ENCODE results near the gene DDX4.

DNA sequence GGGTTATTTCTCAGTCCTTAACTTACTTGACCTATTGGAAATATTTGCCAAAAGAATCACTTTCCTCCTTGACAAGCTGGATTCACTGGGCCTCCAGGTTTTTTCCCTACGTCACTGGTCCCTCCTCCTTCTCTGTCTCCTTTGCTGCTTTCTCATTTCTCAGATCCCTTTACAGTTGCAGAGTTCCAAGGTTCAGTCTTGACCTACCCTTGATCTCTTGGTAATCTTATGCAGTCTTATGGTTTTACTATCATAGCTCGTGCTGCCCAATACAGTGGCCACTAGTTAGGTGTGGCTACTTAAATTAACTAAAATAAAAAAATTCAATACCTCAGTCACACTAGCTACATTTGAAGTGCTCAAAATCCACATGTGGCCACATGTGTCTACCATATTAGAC lies 37.1 kb upstream of the DDX4 start:
- TF ChIP-seq CTCF (IDR thresholded peaks at IDR 0.05) = no peak
- TF ChIP-seq EP300 (IDR thresholded peaks at IDR 0.05) = no peak
